H9 (cell line): ENCODE measurements around the gene SNX32. TPM values are rescaled to one million over a fixed set of nuclear protein-coding genes. Genes with fewer than 3 reads are reported as not detected.

Experiments used
- DNase-seq: peaks from one replicate; pipeline ENCODE4 v3.0.0-alpha.2; 2017
- H2AFZ ChIP-seq: one replicate; pipeline ENCODE4 v1.6.1; 2013; ENCODE audit warnings: mild to moderate bottlenecking, low read length, control low read depth, moderate library complexity
- H2AK5ac ChIP-seq: 2 replicates; pipeline ENCODE4 v1.6.1; 2013; ENCODE audit warnings: low read length, control low read depth, mixed read lengths; ENCODE audit not compliant: insufficient read length
- H2BK120ac ChIP-seq: one replicate; pipeline ENCODE4 v1.6.1; 2013; ENCODE audit warnings: low read depth, mild to moderate bottlenecking, low read length, control low read depth, inconsistent platforms; ENCODE audit not compliant: poor library complexity, severe bottlenecking
- H2BK12ac ChIP-seq: 2 replicates; pipeline ENCODE4 v1.6.1; 2013; ENCODE audit warnings: low read length, control low read depth, mixed read lengths, low read depth; ENCODE audit not compliant: insufficient read length
- H2BK15ac ChIP-seq: 2 replicates; pipeline ENCODE4 v1.6.1; 2013; ENCODE audit warnings: low read depth, low read length, control low read depth
- H2BK20ac ChIP-seq: one replicate; pipeline ENCODE4 v1.6.1; 2013; ENCODE audit warnings: low read depth, mild to moderate bottlenecking, low read length, control low read depth, inconsistent platforms; ENCODE audit not compliant: poor library complexity, severe bottlenecking
- H2BK5ac ChIP-seq: 2 replicates; pipeline ENCODE4 v1.6.1; 2013; ENCODE audit warnings: low read length, control low read depth, mixed read lengths; ENCODE audit not compliant: insufficient read length
- H3K14ac ChIP-seq: 2 replicates; pipeline ENCODE4 v1.6.1; 2013; ENCODE audit warnings: low read length, control low read depth; ENCODE audit not compliant: insufficient read depth
- H3K18ac ChIP-seq: 2 replicates; pipeline ENCODE4 v1.6.1; 2013; ENCODE audit warnings: low read depth, mild to moderate bottlenecking, mixed read lengths, low read length, control low read depth; ENCODE audit not compliant: insufficient read length
- H3K23ac ChIP-seq: 2 replicates; pipeline ENCODE4 v1.6.1; 2013; ENCODE audit warnings: low read length, control low read depth, mixed read lengths, low read depth; ENCODE audit not compliant: insufficient read length
- H3K23me2 ChIP-seq: 2 replicates; pipeline ENCODE4 v1.6.1; 2013; ENCODE audit warnings: low read depth, mild to moderate bottlenecking, mixed read lengths, low read length, control low read depth; ENCODE audit not compliant: insufficient read length, poor library complexity, severe bottlenecking
- H3K27ac ChIP-seq: 2 replicates; pipeline ENCODE4 v1.5.1; 2013; ENCODE audit warnings: low read length, control low read depth, mixed read lengths, low read depth; ENCODE audit not compliant: insufficient read length
- H3K27me3 ChIP-seq: 2 replicates; pipeline ENCODE4 v1.6.1; 2013; ENCODE audit warnings: low read length, control low read depth, inconsistent platforms; ENCODE audit not compliant: insufficient read depth
- H3K4ac ChIP-seq: 2 replicates; pipeline ENCODE4 v1.6.1; 2013; ENCODE audit warnings: low read depth, mild to moderate bottlenecking, control low read depth, inconsistent platforms, low read length, moderate library complexity
- H3K4me1 ChIP-seq: 2 replicates; pipeline ENCODE4 v1.6.1; 2013; ENCODE audit warnings: low read length, control low read depth, inconsistent platforms; ENCODE audit not compliant: insufficient read depth
- H3K4me2 ChIP-seq: 2 replicates; pipeline ENCODE4 v1.6.1; 2013; ENCODE audit warnings: low read length, control low read depth, mixed read lengths; ENCODE audit not compliant: insufficient read length, insufficient read depth
- H3K56ac ChIP-seq: 2 replicates; pipeline ENCODE4 v1.6.1; 2013; ENCODE audit warnings: low read depth, mild to moderate bottlenecking, mixed read lengths, low read length, control low read depth; ENCODE audit not compliant: insufficient read length
- H3K79me1 ChIP-seq: 2 replicates; pipeline ENCODE4 v1.6.1; 2013; ENCODE audit warnings: low read depth, mild to moderate bottlenecking, moderate library complexity, low read length, control low read depth, inconsistent platforms; ENCODE audit not compliant: insufficient read depth, poor library complexity, severe bottlenecking
- H3K79me2 ChIP-seq: 2 replicates; pipeline ENCODE4 v1.6.1; 2013; ENCODE audit warnings: low read length, control low read depth, inconsistent platforms; ENCODE audit not compliant: insufficient read depth
- H3K9ac ChIP-seq: 2 replicates; pipeline ENCODE4 v1.6.1; 2013; ENCODE audit warnings: low read length, control low read depth, mixed read lengths; ENCODE audit not compliant: insufficient read length; ENCODE audit errors: extremely low read depth
- H3K9me3 ChIP-seq: one replicate; pipeline ENCODE4 v1.6.1; 2013; ENCODE audit warnings: low read depth, low read length, inconsistent platforms; ENCODE audit not compliant: control insufficient read depth
- H3T11ph ChIP-seq: one replicate; pipeline ENCODE4 v1.6.1; 2013; ENCODE audit warnings: mild to moderate bottlenecking, low read length, control low read depth, inconsistent platforms
- H4K20me1 ChIP-seq: one replicate; pipeline ENCODE4 v1.6.1; 2013; ENCODE audit not compliant: control insufficient read depth, insufficient read length, insufficient read depth
- H4K5ac ChIP-seq: 2 replicates; pipeline ENCODE4 v1.6.1; 2013; ENCODE audit warnings: low read depth, mild to moderate bottlenecking, mixed read lengths, low read length, control low read depth; ENCODE audit not compliant: insufficient read length
- H4K8ac ChIP-seq: replicated peaks from 2 replicates; pipeline ENCODE4 v1.6.1; 2013; ENCODE audit warnings: low read length, control low read depth, mixed read lengths, low read depth; ENCODE audit not compliant: insufficient read length
- H4K91ac ChIP-seq: 2 replicates; pipeline ENCODE4 v1.6.1; 2013; ENCODE audit warnings: low read depth, mild to moderate bottlenecking, moderate library complexity, mixed read lengths, low read length, control low read depth; ENCODE audit not compliant: insufficient read length
- H3K27ac Mint-ChIP-seq, 3 experiments: 2 replicates in 2 of 3; 3 replicates in 1 of 3; pipeline ENCODE4 v1.8.0; 2020 to 2021; ENCODE audit warnings: mixed read lengths in 3 of 3, mild to moderate bottlenecking in 1 of 3, moderate library complexity in 1 of 3
- H3K27me3 Mint-ChIP-seq: 2 replicates; pipeline ENCODE4 v1.8.0; 2021; ENCODE audit warnings: low read depth, mild to moderate bottlenecking, moderate library complexity, mixed read lengths
- H3K36me3 Mint-ChIP-seq, 3 experiments: 2 replicates in 2 of 3; 3 replicates in 1 of 3; pipeline ENCODE4 v1.8.0; 2020 to 2021; ENCODE audit warnings: low read depth in 3 of 3, mixed read lengths in 3 of 3; ENCODE audit not compliant: insufficient read depth in 1 of 3
- H3K4me1 Mint-ChIP-seq, 2 experiments: 2 replicates each; pipeline ENCODE4 v1.8.0; 2020; ENCODE audit warnings: mixed read lengths in 2 of 2
- H3K4me3 Mint-ChIP-seq, 2 experiments: 2 replicates in 1 of 2; 3 replicates in 1 of 2; pipeline ENCODE4 v1.8.0; 2020 to 2021; ENCODE audit warnings: mild to moderate bottlenecking in 2 of 2, mixed read lengths in 2 of 2, moderate library complexity in 1 of 2
- H3K9me3 Mint-ChIP-seq, 2 experiments: 2 replicates in 1 of 2; 3 replicates in 1 of 2; pipeline ENCODE4 v1.8.0; 2020; ENCODE audit warnings: mild to moderate bottlenecking in 2 of 2, mixed read lengths in 2 of 2, moderate library complexity in 1 of 2
- WGBS: extraction: QIAGEN DNeasy Blood & Tissue Kit; methylation state at CpG from one replicate; pipeline ENCODE4 v1.1.7; 2013; ENCODE audit warnings: missing lambda C conversion rate, low lambda C conversion rate, mixed read lengths; ENCODE audit not compliant: insufficient read length; ENCODE audit errors: extremely low coverage; 5-methylcytosine and 5-hydroxymethylcytosine counted together
- total RNA-seq: library from RNA; stranded (reverse); gene quantifications from 2 replicates; pipeline ENCODE4 v1.2.1, GENCODE V29; 2021
- TF ChIP-seq, protein P1 (sequence below): fragments of 200-600 bp; sonication (generic); conservative IDR thresholded peaks from 3 replicates; pipeline ENCODE4 v1.8.0; 2021; ENCODE audit warnings: antibody characterized with exemption, mild to moderate bottlenecking

Gene SNX32
- total RNA-seq, 1 experiment from 2014 or later, result 1.2 TPM

DNA sequence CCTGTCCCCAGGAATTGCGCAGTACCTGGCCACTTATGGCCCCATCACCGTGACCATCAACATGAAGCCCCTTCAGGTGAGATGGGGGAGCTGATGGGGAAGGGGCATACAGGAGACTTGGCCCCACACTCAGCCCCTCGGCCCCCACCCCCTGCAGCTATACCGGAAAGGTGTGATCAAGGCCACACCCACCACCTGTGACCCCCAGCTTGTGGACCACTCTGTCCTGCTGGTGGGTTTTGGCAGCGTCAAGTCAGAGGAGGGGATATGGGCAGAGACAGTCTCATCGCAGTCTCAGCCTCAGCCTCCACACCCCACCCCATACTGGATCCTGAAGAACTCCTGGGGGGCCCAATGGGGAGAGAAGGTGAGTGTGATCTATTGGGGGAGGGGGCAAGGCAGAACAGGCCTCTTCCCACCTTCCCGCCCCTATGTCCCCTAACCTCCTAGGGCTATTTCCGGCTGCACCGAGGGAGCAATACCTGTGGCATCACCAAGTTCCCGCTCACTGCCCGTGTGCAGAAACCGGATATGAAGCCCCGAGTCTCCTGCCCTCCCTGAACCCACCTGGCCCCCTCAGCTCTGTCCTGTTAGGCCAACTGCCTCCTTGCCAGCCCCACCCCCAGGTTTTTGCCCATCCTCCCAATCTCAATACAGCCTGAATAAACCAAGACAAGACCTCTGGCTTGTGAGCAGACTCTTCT, 49.4 kb downstream of the SNX32 start:
- Mint-ChIP-seq H3K36me3 (peaks cover 35 to 58% (median 55%) of the 10 kb centered on the region in 3 experiments), H3K9me3 (no peaks in the 10 kb centered on the region), H3K4me3 (no peak overlapping the region), H3K27ac (no peak overlapping the region; a peak in 1 of 7 replicates), H3K4me1 (peaks cover 9 to 20% of the 10 kb centered on the region in 2 experiments), H3K27me3 (peaks cover 2% of the 10 kb centered on the region)
- Histone ChIP-seq H4K5ac (no peak overlapping the region), H2BK5ac (no peak overlapping the region), H3K56ac (no peak overlapping the region), H3K27me3 (no peaks in the 10 kb centered on the region), H2AK5ac (no peak overlapping the region), H4K91ac (no peak overlapping the region), H3K4me1 (peaks cover 2% of the 10 kb centered on the region; the same call in 1 of the 2 replicates), H3K9ac (no peak overlapping the region), H3K9me3 (no peaks in the 10 kb centered on the region), H3K27ac (no peak overlapping the region), H3K79me2 (no peaks in the 10 kb centered on the region), H3T11ph (no peak overlapping the region), H2BK120ac (no peak overlapping the region), H3K18ac (no peak overlapping the region), H3K79me1 (no peaks in the 10 kb centered on the region), H2BK20ac (no peak overlapping the region), H4K20me1 (no peaks in the 10 kb centered on the region), H3K23ac (no peak overlapping the region), H2AFZ (no peak overlapping the region), H2BK15ac (no peak overlapping the region), H2BK12ac (no peak overlapping the region), H3K23me2 (no peaks in the 10 kb centered on the region), H4K8ac (no peak overlapping the region), H3K14ac (no peak overlapping the region), H3K4ac (no peak overlapping the region), H3K4me2 (no peak overlapping the region)
- TF ChIP-seq, protein P1, sequence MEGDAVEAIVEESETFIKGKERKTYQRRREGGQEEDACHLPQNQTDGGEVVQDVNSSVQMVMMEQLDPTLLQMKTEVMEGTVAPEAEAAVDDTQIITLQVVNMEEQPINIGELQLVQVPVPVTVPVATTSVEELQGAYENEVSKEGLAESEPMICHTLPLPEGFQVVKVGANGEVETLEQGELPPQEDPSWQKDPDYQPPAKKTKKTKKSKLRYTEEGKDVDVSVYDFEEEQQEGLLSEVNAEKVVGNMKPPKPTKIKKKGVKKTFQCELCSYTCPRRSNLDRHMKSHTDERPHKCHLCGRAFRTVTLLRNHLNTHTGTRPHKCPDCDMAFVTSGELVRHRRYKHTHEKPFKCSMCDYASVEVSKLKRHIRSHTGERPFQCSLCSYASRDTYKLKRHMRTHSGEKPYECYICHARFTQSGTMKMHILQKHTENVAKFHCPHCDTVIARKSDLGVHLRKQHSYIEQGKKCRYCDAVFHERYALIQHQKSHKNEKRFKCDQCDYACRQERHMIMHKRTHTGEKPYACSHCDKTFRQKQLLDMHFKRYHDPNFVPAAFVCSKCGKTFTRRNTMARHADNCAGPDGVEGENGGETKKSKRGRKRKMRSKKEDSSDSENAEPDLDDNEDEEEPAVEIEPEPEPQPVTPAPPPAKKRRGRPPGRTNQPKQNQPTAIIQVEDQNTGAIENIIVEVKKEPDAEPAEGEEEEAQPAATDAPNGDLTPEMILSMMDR, result no peak
- DNase-seq, result no peak
- no CpG with 5 or more reads among the region's 13 CpGs for WGBS
